ENCODE measurements around the gene BTBD9. TPM values are rescaled to one million over a fixed set of nuclear protein-coding genes. Genes with fewer than 3 reads are reported as not detected.

The BTBD9 gene
- total and polyA plus RNA-seq, 9 of the 15 experiments (the other 6 are each of a cell fraction or from before 2014, with no cell fraction given), result 0.08 to 1.6 (median 0.58) TPM

GRCh38 chr6:38393986-38394385 is 245.7 kb downstream of the BTBD9 start:
- no TSS peak for BruUV-seq (replicated peaks)
- no peak overlapping the region for H2AFZ ChIP-seq (ENCODE audit: low read depth, low read length)
- in situ Hi-C loops (cut with MboI), result no loop called here
- no peak overlapping the region for H3K4me3 ChIP-seq
- ATAC-seq (no peak), DNase-seq (ENCODE audit: extremely low read depth in 1 of 4, low spot score in 3 of 4) (no peak), FAIRE-seq (no peak)
- no peaks in the 10 kb centered on the region for H3K79me2 ChIP-seq (ENCODE audit: control insufficient read depth, insufficient read depth, low read length)
- H3K9ac ChIP-seq (ENCODE audit: insufficient read depth in 1 of 2, low read depth in 2 of 2, low read length in 2 of 2), result no peak overlapping the region
- H3K9me3 ChIP-seq (replicated peaks; ENCODE audit: control insufficient read depth, insufficient read depth, low read depth, low read length), result no peaks in the 10 kb centered on the region
- ChIA-PET POLR2A (no interaction called here), CTCF (ENCODE audit: low intra/inter-chr PET ratio) (no interaction called here)
- TF ChIP-seq ZNF165 (CRISPR knock-in tag; IDR thresholded peaks at IDR 0.05; ENCODE audit: borderline replicate concordance) (no peak), TAF15 (IDR thresholded peaks at IDR 0.05; ENCODE audit: low read depth, low read length) (no peak), E2F6 (IDR thresholded peaks at IDR 0.05; ENCODE audit: borderline replicate concordance in 1 of 2, extremely low read depth in 1 of 2, insufficient read depth in 1 of 2, insufficient read length in 1 of 2, low read depth in 1 of 2, low read length in 1 of 2, poor library complexity in 1 of 2, severe bottlenecking in 1 of 2) (no peak), ZNF586 (CRISPR knock-in tag; conservative IDR thresholded peaks at IDR 0.05) (no peak), MLLT1 (IDR thresholded peaks at IDR 0.05) (no peak), ZNF507 (tag; conservative IDR thresholded peaks at IDR 0.05) (no peak)
- H3K27me3 ChIP-seq (ENCODE audit: control insufficient read depth in 2 of 2, insufficient read depth in 2 of 2, low read length in 2 of 2), result no peaks in the 10 kb centered on the region
- 0% methylated on average over 1 of the region's 1 CpG for WGBS (ENCODE audit: insufficient coverage, low coverage, missing lambda C conversion rate)
- intact Hi-C loops (cut with micrococcal nuclease), result no loop called here
- H4K20me1 ChIP-seq (replicated peaks; ENCODE audit: control insufficient read depth, insufficient read depth, low read length), result no peaks in the 10 kb centered on the region
- no peaks in the 10 kb centered on the region for H3K36me3 ChIP-seq (ENCODE audit: control insufficient read depth, insufficient read depth, low read length)
- no peak overlapping the region for H3K4me2 ChIP-seq (ENCODE audit: insufficient read depth, low read length)
- H3K9me1 ChIP-seq (ENCODE audit: control insufficient read depth, insufficient read depth, low read length), result no peaks in the 10 kb centered on the region
- H3K27ac ChIP-seq (ENCODE audit: extremely low read depth, low read depth, low read length), result no peak overlapping the region
- no peaks in the 10 kb centered on the region for H3K4me1 ChIP-seq (replicated peaks in 1 of 2; ENCODE audit: control insufficient read depth in 2 of 2, insufficient read depth in 2 of 2, low read length in 2 of 2)
